ENCODE results near the gene C16orf54.
"Not testable (repeated sequence)": the region's sequence is repeated elsewhere in the genome, so short reads cannot be mapped to it uniquely, and the experiment has no call there.

The C16orf54 gene, protein sequence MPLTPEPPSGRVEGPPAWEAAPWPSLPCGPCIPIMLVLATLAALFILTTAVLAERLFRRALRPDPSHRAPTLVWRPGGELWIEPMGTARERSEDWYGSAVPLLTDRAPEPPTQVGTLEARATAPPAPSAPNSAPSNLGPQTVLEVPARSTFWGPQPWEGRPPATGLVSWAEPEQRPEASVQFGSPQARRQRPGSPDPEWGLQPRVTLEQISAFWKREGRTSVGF

DNA sequence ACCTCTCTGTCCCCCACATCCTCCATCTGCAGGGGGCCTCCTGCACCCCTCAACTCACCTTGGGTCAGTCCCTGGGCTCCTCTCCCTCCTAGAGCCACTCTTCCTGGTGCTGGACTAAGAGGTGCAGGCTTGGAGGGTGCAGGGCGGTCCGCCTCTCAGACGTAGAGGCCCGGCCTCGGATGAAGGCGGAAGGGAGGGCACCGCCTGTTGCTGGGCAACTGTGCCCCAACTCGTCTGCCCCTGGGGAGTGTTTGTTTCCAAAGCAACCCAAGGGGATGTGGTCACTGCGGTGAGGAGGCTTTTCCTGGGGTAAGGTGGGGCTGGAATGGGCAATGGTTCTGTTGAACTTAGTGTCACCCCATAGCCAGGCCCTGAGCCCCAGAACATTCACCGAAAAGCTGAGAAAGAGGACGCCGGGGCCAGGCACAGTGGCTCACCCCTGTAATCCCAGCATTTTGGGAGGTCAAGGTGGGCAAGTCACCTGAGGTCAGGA lies at the start of gene C16orf54:
TSS of gene C16orf54 (minus strand) at position 138 of the 493 bp plus-strand sequence. CDS start 1,039 bp downstream, outside the sequence.
- DNase-seq: peak; percentile 76

DNA sequence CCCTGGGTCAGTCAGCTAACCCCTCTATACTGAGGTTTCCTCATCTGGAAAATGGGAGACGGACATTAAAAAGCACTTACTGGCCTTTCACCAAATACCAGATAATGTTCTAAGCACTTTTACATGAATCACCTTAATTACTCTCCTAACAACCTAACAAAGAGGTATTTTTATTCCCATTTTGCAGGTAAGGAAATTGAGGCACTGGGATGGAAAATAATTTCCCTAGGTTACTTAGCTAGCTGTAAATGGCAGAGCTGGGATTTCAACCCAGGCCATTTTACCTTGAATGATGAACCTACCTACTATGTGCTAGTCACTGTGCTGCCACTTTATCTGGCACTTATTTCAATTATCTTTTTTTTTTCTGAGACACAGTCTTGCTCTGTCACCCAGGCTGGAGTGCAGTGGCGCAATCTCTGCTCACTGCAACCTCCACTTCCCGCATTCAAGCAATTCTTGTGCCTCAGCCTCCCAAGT lies 48.5 kb upstream of the C16orf54 start:
- DNase-seq: no peak

DNA sequence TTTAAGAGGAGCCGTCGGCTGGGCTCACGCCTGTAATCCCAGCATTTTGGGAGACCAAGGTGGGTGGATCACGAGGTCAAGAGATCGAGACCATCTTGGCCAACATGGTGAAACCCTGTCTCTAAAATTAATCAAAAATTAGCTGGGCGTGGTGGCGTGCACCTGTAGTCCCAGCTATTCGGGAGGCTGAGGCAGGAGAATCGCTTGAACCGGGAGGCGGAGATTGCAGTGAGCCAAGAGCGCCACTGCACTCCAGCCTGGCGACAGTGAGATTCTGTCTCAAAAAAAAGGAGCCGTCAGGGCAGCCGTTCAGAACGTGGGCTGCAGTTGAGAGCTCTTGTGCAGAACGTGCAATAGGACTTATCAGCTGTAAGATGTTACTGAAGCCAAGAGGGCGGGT lies 47.4 kb upstream of the C16orf54 start:
- not testable (repeated sequence) for DNase-seq

DNA sequence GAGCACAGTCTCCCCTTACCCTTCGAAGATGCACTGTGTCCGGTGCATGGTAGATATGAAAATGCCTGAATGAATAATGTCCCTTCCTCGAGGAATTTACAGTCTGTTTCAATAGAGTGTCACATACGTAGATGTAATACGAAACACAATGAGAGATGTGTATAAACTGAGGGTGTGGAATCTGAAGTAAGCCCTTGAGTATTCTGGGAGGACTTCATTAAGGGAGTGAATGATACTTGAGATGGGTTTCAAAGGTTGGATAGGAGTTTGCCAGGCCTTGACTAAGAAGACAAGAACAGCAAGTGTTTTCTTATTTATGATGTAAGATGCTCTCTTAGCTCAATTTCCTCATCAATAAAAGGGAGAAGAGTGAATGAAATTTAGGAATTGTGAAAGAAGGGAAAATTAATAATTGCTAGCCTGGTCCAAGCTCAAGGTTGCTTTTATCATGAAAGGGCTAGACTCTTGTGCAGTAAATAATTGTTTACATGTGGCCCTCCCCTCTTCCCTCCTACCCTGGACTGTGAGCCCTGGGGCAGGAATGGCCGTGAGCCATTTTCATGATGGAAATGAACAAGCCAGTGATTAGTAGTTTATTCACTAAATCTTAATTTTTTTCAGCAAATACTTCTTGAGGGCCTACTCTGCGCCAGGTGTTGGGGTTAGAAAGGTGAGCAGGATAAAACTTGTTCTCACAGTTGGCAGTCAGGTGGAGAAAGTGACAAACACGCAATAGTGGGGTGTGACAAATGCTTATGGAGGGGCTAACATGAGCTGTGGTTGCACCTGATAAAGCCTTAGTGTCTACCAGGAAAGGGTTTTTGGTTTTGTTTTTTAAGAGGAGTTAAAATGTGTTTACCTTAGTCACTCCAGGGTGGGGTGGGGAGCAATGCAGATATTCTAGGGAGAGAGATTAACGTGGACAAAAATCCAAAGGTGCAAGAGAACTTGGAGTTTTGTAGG lies 46.3 kb upstream of the C16orf54 start:
- DNase-seq: no peak

DNA sequence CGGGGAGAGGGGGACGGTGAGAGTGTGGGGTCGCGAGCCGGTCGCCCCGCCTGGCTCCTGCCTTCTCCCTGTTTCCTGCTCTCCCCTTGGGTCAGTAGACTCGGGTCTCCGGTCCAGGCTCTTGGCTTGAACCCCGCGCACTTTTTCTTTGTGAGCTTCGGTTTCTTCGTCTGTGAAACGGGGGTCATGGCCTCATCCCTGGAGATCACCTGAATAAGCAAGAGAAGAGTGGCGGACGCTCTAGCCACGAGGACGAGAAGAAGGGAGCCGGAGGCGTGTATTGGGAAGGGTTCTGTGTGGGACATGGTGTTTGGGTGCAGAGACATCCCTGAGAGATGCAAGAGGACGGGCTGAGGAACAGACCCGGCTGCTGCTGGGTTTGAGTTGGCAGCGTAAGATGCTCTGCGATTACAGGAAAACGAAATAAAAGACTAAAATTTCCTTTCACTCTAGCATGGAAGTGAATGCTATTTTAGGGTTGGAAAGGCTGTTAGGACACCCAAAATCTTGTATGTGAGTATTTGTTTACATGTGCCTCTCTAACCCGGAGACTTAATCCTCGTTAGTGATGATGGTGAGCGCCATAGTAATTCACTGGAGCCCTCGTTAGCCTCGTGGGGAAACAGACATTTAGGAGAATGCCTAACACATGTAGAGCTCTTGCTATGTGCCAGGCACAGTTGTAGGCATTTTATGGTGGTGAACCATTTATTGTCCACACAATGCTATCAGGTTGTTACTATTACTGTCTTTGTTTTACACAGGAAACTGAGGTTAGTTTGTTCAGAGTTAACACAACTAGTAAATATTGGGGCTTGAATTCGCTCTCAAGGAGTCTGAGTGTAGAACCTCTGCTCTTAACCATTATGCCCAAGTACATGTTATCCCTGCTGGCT lies 45.4 kb upstream of the C16orf54 start:
- DNase-seq: no peak

DNA sequence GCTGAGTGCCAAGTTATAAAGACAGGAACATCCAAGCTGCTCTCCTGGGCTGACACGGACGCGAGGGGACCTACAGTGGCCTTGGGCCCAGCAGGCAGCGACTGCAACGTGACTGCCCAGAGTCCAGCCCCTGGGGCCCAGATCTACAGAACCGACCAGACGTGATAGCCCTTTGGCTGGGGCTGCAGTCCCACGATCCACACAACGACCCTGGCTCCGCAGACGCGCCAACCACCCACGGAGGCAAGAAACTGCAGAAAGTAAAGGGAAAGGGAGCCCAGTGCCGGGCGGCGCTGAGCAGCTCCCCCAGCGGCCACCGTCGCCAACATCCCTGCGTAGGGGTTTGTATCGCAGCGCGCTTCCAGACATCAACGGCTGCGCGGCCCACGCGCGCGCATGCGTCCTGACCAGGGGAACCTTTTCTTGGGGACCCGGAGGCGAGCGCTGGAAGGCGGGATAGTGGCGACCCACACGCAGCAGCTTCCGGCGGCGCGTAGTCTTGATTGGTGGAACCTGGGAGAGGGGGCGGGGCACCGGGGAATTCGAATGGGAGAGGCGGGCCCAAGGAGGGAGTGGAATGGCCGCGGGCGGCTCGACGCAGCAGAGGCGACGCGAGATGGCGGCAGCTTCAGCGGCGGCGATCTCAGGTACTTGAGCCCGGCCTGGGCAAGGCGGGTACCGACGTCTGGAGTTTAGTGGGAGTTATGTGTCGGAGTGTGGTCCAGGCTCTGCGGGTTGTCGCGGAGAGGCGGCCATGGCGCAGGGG lies 44.6 kb upstream of the C16orf54 start, which contains the start of gene KIF22:
TSS of gene KIF22 (plus strand) at position 569 of the 766 bp plus-strand sequence. CDS start at position 578, 9 bp downstream.
- DNase-seq: peak; percentile 99 to 100

DNA sequence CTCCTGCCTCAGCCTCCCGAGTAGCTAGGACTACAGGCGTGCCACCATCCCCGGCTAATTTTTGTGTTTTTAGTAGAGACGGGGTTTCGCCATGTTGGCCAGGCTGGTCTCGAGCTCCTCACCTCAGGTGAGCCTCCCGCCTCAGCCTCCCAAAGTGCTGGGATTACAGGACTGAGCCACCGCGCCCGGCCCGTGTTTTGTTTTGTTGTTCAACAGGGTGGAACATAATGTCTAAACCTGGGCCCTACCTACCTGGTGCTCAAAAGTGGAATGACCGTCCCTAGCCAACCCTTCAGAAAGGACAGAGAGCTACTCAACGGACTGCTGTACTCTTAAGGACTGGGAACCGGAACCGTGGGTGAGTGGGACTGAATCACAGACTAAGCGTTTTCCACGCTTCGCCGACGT lies 44.0 kb upstream of the C16orf54 start:
- DNase-seq: no peak

DNA sequence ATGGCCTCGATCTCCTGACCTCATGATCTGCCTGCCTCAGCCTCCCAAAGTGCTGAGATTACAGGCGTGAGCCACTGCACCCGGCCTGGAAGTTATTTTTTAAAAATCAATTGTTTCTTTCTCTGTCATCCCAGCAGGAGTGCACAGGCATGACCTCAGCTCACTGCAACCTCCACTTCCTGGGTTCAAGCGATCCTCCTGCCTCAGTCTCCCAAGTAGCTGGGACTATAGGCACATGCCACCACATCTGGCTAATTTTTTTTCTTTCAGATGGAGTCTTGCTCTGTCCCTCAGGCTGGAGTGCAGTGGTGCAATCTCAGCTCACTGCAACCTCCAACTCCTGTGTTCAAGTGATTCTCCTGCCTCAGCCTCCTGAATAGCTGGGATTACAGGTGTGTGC lies 41.4 kb upstream of the C16orf54 start:
- DNase-seq: not testable (repeated sequence)

DNA sequence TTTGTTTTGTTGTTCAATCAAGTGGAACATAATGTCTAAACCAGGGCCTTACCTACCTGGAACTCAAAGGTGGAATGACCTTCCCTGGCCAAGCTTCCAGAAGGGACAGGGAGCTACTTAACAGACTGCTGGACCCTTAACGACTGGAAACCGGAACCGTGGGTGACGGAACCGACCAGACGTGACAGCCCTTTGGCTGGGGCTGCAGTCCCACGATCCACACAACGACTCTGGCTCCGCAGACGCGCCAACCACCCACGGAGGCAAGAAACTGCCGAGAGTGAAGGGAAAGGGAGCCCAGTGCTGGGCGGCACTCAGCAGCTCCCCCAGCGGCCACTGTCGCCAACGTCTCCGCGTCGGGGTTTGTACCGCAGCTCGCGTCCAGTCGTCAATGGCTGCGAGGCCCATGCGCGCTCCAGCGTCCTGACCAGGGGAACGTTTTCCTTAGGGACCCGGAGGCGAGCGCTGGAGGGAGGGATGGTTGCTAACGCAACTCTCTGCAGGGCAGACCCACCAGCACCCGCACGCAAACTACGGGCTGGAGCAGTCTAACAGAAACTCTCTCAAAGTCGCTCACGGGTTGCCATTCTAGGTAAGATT lies 39.2 kb upstream of the C16orf54 start:
- DNase-seq: peak; percentile 72 to 83

DNA sequence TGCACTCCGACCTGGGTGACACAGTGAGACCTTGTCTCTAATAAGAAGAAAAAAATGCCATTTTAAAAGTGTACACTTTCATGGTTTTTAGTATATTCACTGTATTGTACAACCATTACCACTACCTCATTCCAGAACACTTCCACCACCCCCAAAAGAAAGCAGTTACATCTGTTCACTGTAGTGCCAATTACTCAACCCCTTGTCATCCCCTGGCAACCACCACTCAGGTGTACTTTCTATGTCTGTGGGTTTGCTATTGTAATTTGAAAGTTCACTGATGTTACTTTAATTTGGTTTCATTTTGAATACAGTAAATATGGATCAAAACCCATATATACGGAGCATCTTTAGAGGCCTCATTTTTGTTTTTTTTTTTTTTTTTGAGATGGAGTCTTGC lies 38.4 kb upstream of the C16orf54 start:
- no peak for DNase-seq

DNA sequence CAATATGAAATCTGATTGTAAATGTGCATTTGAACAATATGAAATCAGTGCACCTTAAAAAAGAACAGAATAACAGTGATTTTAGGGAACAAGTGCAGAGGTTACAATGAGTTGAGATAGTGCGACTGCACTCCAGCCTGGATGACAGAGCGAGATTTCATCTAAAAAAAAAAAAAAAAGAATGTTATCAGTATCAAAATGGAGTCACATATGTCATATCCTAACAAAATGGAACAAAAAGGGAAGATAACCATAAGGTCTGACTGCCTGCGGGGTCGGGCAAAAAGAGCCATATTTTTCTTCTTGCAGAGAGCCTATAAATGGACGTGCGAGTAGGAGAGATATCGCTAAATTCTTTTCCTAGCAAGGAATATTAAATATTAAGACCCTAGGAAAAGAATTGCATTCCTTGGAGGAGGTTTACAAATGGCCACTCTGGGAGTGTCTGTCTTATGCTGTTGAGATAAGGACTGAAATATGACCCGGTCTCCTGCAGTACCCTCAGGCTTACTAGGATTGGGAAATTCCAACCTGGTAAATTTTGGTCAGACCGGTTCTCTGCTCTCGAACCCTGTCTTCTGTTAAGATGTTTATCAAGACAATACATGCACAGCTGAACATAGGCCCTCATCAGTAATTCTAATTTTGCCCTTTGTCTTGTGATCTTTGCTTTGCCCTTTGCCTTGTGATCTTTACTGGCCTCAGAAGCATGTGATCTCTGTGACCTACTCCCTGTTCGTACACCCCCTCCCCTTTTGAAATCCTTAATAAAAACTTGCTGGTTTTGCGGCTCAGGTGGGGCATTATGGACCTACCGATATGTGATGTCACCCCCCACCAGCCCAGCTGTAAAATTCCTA lies 37.5 kb upstream of the C16orf54 start:
- not testable (repeated sequence) for DNase-seq

DNA sequence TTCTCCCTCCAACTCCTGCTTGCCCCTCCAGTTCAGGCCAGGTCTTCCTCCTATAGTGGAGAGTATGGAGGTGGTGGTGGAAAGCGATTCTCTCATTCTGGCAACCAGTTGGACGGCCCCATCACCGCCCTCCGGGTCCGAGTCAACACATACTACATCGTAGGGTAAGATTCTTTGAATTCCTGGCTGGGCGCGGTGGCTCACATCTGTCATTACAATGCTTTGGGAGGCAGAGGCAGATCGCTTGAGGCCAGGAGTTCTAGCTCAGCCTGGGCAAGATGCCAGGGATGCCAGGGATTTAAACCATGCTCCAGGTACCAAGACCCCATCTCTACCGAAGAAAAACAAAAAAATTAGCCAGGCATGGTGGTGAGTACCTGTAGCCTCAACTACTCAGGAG lies 33.7 kb upstream of the C16orf54 start:
- DNase-seq: no peak

DNA sequence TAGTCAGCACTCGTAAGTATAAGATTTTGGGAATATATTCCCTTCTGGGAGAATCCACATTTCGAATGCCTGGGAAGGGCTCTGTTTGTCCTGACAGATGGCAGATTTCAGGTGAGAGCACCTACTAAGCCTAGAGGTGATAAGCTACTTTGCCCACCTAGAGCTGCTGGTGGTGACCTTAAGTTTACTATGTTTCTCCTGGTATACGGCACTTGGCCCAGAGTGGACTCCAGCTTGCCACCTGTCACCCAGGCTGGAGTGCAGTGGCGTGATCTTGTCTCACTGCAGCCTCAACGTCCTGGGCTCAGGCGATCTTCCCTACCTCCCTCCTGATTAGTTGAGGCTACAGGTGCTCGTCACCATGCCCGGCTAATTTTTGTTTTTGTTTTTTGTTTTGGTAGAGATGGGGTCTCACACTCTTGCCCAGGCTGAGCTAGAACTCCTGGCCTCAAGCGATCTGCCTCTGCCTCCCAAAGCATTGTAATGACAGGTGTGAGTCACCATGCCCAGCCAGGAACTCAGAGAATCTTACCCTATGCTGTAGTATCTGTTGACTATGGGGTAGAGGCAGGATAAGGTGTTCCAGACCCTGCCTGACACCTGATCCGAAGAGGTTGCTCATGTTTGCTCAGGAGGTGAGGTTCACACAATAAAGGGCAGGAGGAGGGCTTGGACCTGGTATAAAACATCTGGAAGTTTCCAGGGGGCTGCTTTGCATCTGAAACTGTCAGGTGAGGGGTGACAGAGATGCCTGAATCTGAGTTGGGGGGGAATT lies 32.0 kb upstream of the C16orf54 start, which contains the start of gene ZG16:
TSS of gene ZG16 (plus strand) at position 681 of the 775 bp plus-strand sequence. CDS start 1,011 bp downstream, outside the sequence.
- no peak for DNase-seq

DNA sequence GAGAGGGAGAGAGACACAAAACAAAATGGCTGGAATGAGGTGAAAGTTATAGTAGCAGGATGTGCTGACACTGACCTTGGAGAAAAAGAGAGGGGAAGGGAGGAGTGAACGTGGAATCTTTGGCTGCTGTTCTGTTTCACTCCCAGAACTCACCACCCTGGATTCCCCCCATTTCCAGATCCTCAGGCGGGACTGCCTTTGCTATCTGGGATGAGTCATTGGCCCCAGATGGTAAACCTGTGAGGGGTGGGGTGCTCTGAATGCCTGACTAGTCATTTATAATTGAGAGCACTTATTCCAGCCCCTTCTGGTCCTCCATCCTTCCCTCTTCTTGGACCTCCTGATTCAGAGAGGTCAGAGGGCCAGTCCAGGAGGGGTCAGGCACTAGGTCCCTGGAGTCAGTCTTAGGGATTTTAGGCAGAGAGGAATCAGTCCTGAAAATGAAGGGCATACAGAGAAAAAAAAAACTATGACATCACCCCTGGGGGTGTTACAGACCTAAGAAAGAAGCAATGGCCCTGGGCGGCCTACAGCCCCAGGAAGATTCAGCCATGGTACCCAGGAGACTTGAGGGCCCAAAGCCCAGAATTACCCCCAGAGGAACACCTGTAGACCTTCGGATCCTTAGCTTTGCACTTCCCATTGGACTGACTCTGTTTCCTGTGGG lies 30.1 kb upstream of the C16orf54 start:
- no peak for DNase-seq

DNA sequence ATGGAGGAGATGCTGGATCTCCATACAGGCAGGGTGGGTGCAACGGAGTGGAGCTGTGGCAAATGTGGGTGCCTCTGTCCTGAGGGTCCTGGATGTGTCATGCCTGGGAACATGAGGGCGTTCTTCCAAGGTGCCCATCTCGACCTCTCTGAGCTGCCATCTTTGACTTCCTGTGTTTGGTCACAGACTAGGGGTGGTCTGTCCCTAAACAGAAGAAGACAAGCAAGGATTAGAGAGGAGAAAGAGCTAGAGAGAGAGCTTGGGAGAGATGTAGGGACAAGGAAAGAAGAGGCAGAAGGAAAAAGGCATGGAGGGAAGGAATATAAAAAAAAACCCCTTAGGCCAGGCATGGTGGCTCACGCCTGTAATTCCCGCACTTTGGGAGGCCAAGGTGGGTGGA lies 28.9 kb upstream of the C16orf54 start:
- DNase-seq: no peak

DNA sequence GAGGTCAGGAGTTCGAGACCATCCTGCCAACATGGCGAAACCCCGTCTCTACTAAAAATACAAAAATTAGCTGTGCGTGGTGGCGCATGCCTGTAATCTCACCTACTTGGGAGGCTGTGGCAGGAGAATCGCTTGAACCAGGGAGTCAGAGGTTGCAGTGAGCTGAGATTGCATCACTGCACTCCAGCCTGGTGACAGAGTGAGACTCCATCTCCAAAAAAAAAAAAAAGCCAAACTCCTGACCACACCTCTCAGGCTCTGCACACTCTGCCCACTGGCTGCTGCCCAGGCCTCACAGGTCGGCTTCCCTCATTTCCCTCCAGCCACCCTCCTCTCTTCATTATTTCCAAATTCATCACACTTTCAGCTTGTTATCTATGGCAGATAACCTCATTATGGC lies 26.5 kb upstream of the C16orf54 start:
- not testable (repeated sequence) for DNase-seq

DNA sequence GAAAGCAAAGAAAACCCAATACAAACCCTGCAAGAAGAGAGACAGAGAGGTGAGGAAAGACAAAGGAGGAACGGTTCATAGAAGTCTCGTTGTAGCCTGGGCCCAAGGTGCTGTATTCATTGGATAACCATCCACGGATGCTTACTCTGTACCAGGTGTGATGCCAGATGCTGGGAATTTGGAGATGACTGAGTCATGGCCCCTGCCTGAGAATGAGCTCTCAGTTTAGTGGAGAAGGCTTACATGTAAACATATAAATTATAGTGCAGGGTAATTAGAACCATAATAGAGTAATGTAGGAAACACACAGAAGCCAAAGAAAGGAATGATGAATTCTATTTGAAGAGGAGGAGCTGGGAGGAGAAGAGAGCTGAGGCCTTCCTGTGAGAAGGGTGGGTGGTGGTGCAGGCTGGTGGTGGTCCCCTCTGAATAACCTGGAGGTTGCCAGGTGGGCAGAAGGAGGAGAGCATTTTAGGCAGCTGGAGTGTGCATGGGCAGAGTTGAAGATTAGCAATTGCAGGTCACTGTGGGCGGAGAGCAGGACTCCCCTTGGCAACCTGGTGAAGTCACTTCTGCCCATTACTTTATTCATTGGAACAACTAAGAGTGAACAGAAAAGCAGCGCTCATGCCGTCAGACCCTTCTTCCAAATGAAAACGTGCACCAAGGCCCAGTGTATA lies 24.6 kb upstream of the C16orf54 start:
- no peak for DNase-seq

DNA sequence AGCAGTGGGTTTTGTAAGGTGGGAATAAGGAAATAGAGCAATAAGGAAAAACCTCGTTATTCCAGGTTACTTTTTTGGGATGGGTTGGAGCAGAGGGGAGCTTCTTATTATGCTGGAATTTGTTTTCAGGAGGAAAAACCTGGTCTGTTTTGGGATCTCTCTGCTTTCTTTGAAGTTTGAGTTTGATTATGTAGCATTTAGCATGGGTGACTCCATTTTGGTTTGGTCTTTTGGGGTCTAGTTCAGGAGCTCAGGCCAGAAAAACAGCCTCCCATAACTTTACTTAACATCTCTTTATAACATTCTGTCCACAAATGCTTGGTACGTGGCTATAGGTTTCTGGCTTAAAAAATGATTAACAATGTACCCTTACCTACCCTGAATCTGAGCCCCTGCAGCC lies 23.7 kb upstream of the C16orf54 start:
- DNase-seq: no peak

All from stimulated activated CD4-positive, alpha-beta T cell treated with anti-CD3 and anti-CD28 coated beads, Interleukin-2, amount 100 ng/mL, for 48 hours (primary cell).